GM21786 (cell line): ENCODE measurements around the gene MBOAT7.
A peak's percentile ranks its signal among the peaks of the same experiment; 100 is the strongest.
"Not testable (repeated sequence)": the region's sequence is repeated elsewhere in the genome, so short reads cannot be mapped to it uniquely, and the experiment has no call there.

ENCODE experiments used
- ATAC-seq: cut with Tn5 transposase; IDR thresholded peaks from one replicate; pipeline ENCODE4 v1.9.1; 2021; ENCODE audit not compliant: unreplicated experiment

The MBOAT7 gene

GRCh38 chr19:54190503-54191010 is 1.2 kb upstream of the MBOAT7 start:
- peak; percentile 43 for ATAC-seq

GRCh38 chr19:54189735-54190502 is 539 bp upstream of the MBOAT7 start:
- ATAC-seq: peak; percentile 45

GRCh38 chr19:54188215-54188871 is 1.0 kb downstream of the MBOAT7 start:
- ATAC-seq: no peak

DNA sequence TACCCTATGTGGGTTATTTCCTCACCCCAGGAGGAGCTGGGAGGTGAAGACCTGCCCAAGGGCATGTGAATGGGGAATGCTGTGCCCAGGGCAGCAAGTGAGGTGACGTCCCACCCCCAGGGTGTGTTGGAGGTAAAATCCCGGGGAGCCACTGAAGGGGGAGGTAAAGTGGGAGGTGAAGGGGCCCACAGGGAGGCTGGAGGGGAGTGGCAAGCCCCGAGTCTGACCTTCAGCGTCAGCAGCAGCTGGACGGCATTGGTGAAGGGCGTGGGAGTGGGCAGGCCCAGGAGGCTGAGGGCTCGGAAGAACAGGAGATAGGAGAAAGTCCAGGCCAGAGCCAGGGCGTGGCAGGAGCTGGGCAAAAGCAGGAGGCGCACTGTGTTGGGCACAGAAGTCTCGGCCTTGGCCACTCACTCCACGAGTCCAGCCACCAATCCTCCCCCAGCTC is 2.4 kb downstream of the MBOAT7 start:
- no peak for ATAC-seq

- ATAC-seq: no peak
Measured at GRCh38 chr19:54186351-54186750, 3.0 kb downstream of the MBOAT7 start.

DNA sequence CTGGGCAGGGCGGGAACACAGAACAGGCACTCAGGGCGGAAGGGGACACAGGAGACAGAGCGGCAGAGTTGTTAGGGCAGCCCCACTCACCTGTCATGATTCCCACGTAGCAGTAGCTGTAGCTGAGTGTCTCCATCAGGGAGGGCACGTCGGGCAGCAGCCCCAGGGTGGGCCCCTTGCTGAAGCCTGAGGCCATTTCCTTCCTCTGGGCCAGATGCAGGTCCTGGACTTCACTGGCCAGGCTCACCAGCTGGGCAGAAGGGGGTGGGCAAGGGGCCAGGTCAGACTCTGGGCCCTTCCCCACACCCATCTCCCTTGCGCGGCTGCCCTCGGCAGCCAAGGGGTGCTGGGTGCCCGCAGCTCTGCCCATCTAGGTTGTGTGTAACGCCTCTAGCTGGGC is 5.9 kb downstream of the MBOAT7 start:
- ATAC-seq: no peak

- not testable (repeated sequence) for ATAC-seq
Measured at GRCh38 chr19:54181894-54182293, 7.5 kb downstream of the MBOAT7 start.

DNA sequence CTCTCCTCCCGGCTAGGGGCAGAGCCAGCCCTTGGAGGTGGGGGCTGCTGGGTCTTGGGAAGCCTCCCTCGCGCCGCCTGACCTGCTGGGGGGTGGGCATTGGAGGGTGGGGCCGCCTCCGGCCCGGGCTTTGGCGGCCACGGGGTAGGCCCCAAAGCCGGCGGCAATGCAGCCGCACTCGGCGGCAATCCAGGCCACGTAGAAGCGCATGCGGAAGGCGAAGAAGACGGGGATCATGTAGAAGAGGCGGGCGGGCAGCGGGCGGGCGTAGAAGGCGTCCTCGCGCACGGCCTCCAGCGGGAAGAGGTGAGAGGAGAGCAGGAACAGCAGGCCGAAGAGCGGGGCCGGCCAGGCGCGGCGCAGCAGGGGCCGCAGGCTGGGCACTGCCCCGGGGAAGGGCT is 8.7 kb downstream of the MBOAT7 start:
- ATAC-seq: no peak

DNA sequence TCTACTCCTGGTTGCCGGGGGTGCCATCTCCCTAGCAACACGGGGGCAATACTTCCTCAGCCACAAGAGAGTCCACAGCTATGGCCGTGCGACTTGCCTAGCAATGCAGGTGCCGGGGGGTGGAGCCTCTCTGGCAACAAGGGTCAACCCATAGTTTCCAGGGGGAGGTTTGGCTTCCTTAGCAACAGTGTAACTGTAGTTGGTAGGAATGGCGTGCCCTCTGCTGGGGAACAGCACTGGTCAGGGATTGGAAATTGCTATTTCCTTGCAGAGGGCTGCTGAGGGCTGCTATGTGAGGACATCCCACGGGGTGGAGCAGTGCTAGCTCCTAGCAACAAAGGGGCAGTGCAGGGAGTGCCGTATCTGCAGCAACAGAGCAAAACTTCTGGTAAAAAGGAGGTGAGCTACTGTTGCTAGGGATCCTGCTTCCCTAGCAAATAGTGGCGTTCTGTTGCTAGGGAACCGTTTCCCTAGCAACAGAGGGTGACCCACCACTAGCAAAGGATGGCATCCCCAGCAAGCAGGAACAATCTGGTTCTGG is 9.4 kb downstream of the MBOAT7 start:
- ATAC-seq: no peak

- ATAC-seq: no peak
Measured at GRCh38 chr19:54179262-54179852, 10.0 kb downstream of the MBOAT7 start.

DNA sequence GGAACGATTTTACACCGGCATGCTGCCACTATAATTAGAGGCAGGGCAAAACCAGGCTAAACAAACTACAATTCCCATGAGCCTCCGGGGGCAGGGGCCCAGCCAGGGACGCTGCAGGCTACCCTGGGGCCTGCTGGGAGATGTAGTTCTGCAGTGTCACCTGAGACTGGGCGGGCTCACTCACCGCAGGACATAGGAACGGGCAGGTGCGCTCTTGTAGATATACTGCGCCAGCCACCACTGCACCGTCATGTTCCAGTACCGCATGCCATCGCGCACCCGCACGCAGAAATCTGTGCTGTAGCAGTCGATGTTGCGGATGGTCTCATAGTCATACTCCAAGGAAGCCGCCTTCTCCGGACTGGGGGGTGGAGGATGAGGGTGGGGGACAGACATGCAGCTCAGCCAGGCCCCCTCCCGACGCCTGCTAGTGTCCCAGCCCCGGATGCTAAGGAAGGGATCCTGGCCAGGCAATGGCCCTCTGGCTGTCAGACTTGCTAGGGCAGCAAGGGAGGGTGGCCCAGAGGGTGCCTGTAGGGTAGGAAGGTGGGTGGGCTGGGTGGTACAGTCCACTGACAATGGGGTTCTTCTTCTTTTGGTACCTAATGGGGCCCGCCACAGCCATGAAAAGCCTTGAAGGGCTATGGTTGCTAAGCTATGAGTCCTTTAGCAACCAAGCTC is 10.7 kb downstream of the MBOAT7 start:
- ATAC-seq: no peak

- ATAC-seq: no peak
Measured at GRCh38 chr19:54173951-54174834, 15.2 kb downstream of the MBOAT7 start.

GRCh38 chr19:54173359-54173699 is 16.1 kb downstream of the MBOAT7 start:
- no peak for ATAC-seq

DNA sequence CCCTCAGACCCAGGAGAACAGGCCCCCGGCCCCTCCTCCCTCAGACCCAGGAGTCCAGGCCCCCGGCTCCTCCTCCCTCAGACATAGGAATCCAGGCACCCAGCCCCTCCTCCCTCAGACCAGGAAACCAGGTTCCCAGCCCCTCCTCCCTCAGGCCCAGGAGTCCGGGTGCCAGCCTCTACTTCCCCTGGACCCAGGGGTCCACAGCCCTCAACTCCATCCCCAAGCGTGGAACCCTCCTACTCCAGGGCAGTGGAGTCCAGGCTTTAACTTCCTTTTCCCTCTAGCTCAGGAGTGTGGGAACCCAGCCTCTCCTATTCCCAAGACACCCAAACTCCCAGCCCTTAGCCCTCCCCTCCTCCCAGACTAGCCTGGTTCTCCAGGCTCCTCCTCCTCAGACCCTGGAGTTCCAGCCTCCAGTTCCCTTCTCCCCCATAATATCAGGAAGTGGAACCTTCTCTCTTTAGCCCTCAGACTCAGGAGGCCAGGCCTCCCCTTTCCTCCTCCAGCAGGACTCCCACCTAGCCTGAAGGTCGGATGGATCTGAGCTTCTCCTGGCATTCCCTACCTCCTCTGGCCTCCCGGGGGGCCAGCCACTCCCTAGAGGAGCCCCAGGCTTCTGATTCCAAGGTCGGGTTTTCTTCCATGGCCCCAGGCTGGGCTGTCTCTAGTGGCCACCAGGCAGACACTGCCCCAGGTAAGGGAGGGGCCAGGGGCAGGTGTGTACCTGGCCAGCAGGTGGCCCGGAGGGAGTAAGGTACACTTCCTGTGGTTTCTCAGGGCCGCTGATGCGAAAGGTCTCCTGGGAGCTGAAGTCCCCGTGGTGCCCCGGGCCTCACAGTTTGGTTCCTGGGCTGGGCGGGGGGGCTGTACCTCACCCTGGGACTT is 16.7 kb downstream of the MBOAT7 start, which contains the start of gene TMC4:
Gene TMC4 (minus strand): TSS at position 690 of the 888 bp plus-strand sequence. CDS start 43 bp downstream, at position 647.
- no peak for ATAC-seq

DNA sequence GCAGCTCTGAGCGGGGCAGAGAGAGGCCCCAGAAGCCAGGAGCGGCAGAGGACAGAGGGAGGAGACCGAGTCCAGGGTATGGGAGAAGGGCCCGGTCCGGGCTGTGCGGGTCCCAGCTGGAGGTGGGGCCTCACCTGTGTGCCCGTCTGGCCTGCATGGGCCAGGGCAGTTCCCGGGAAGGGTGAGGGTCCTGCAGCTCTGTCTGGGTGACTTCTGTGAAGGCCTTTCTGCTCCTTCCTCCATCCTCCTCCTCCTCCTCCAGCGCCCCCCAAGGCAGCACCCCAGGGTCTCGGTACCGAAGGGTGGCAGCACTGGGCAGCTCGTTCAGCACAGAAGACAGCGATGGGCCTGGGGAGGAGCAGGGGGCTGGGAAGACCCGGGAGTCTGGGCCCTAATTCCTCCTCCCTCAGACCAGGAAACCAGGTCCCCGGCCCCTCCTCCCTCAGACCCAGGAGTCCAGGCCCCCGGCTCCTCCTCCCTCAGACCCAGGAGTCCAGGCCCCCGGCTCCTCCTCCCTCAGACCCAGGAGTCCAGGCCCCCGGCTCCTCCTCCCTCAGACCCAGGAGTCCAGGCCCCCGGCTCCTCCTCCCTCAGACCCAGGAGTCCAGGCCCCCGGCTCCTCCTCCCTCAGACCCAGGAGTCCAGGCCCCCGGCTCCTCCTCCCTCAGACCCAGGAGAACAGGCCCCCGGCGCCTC is 17.5 kb downstream of the MBOAT7 start:
- not testable (repeated sequence) for ATAC-seq

DNA sequence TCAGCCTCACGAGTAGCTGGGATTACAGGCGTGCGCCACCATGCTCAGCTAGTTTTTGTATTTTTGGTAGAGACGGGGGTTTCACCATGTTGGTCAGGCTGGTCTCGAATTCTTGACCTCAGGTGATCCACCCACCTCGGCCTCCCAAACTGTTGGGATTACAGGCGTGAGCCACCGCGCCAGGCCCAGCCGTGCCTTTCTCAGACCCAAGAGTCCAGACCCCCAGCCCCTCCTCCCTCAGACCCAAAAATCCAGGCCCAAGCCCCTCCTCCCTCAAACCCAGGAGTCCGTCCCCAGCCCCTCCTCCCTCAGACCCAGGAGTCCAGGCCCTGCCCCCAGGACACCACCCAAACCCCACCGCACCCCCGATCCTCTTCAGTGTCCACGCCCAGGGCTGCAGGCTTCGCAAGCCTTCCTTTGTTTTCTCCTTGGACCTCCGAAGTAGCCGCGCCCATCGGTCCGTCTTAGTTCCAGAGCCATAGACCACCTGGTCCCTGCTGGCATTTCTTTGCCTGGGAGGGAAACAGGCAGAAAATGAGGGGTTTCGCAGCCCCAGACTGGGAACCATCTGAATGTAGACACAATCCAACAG is 20.1 kb downstream of the MBOAT7 start:
- ATAC-seq: no peak

GRCh38 chr19:54168174-54168917 is 21.0 kb downstream of the MBOAT7 start:
- peak; percentile 45 for ATAC-seq
